Measurements from ENCODE around the gene NUDT14. TPM values are rescaled to one million over a fixed set of nuclear protein-coding genes. Genes with fewer than 3 reads are reported as not detected.
A peak's percentile ranks its signal among the peaks of the same experiment; 100 is the strongest.

Gene NUDT14
- total RNA-seq, 4 donors from 2014 or later, result 14.6 to 22.2 (median 19.8) TPM

DNA sequence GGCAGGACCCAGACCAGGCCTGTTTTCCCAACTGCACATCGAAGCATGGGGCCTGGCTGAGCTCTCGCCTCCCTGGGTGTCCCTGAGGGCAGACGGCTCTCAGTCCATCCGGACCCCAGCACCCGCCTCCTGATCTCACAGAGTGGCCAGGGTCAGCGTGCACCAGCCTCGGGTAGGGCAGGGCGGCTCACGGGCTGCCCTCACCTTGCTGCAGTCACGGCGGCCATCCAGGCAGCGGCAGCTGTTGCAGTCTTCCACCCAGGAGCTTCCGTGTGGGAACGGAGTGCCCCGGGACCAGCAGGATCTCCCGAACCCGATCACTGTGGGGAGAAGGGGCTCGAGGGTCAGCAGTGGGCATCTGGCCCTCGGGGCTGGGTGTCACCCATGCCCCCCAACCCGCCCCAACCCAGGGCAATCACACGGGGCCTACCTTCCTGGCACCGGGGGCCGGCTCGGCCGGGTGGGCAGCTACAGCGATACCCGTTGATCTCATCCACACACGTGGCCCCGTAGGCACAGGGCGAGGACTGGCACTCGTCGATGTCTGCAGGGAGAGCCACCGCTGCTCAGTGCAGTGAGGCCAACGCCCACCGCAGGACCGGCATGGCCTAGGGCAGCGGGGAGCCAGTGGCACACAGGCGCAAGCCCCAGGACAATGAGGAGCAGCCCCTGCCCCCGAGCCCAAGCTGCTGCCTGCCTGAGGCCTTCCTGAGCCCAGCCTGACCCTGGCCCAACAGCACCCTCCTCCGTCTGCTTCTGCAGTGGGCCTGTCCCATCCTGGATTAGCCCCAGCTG is 34.7 kb downstream of the NUDT14 start:
- TF ChIP-seq EP300 (IDR thresholded peaks at IDR 0.05) (no peak), POLR2AphosphoS5 (IDR thresholded peaks at IDR 0.05) (no peak), POLR2A (IDR thresholded peaks at IDR 0.05) (no peak)
- TF ChIP-seq, protein P1, sequence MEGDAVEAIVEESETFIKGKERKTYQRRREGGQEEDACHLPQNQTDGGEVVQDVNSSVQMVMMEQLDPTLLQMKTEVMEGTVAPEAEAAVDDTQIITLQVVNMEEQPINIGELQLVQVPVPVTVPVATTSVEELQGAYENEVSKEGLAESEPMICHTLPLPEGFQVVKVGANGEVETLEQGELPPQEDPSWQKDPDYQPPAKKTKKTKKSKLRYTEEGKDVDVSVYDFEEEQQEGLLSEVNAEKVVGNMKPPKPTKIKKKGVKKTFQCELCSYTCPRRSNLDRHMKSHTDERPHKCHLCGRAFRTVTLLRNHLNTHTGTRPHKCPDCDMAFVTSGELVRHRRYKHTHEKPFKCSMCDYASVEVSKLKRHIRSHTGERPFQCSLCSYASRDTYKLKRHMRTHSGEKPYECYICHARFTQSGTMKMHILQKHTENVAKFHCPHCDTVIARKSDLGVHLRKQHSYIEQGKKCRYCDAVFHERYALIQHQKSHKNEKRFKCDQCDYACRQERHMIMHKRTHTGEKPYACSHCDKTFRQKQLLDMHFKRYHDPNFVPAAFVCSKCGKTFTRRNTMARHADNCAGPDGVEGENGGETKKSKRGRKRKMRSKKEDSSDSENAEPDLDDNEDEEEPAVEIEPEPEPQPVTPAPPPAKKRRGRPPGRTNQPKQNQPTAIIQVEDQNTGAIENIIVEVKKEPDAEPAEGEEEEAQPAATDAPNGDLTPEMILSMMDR (IDR thresholded peaks at IDR 0.05), result no peak
- Histone ChIP-seq H3K4me1 (no peaks in the 10 kb centered on the region), H3K27me3 (no peaks in the 10 kb centered on the region), H3K27ac (no peak overlapping the region), H3K9me3 (no peaks in the 10 kb centered on the region), H3K36me3 (peaks cover 60% of the 10 kb centered on the region), H3K4me3 (no peak overlapping the region)
- DNase-seq (ENCODE audit: low spot score in 2 of 2), result peak in 1 of 2 donors; percentile 58
- WGBS, result 94% methylated on average over 3 of the region's 40 CpGs

GRCh38 chr14:105145381-105146180 is 35.5 kb downstream of the NUDT14 start:
- Histone ChIP-seq H3K36me3 (peaks cover 56% of the 10 kb centered on the region), H3K4me1 (no peaks in the 10 kb centered on the region), H3K4me3 (no peak overlapping the region), H3K27me3 (no peaks in the 10 kb centered on the region), H3K9me3 (no peaks in the 10 kb centered on the region), H3K27ac (no peak overlapping the region)
- peak in 1 of 2 donors; percentile 55 for DNase-seq (ENCODE audit: low spot score in 2 of 2)
- TF ChIP-seq POLR2A (IDR thresholded peaks at IDR 0.05) (no peak), POLR2AphosphoS5 (IDR thresholded peaks at IDR 0.05) (no peak), EP300 (IDR thresholded peaks at IDR 0.05) (no peak)
- TF ChIP-seq, protein P1 (IDR thresholded peaks at IDR 0.05), result no peak
- whole genome bisulfite sequencing, result 90% methylated on average over 13 of the region's 28 CpGs

GRCh38 chr14:105144666-105145380 is 36.3 kb downstream of the NUDT14 start:
- H3K27ac ChIP-seq, result no peak overlapping the region
- peaks cover 56% of the 10 kb centered on the region for H3K36me3 ChIP-seq
- peak; percentile 62 to 67 for DNase-seq (ENCODE audit: low spot score in 2 of 2)
- TF ChIP-seq, protein P1 (IDR thresholded peaks at IDR 0.05), result no peak
- TF ChIP-seq POLR2A (IDR thresholded peaks at IDR 0.05), result no peak
- TF ChIP-seq POLR2AphosphoS5 (IDR thresholded peaks at IDR 0.05), result no peak
- no peak for TF ChIP-seq EP300 (IDR thresholded peaks at IDR 0.05)
- no peaks in the 10 kb centered on the region for H3K9me3 ChIP-seq
- H3K4me3 ChIP-seq, result no peak overlapping the region
- 95% methylated on average over 3 of the region's 32 CpGs for WGBS
- H3K27me3 ChIP-seq, result no peaks in the 10 kb centered on the region
- H3K4me1 ChIP-seq, result no peaks in the 10 kb centered on the region

DNA sequence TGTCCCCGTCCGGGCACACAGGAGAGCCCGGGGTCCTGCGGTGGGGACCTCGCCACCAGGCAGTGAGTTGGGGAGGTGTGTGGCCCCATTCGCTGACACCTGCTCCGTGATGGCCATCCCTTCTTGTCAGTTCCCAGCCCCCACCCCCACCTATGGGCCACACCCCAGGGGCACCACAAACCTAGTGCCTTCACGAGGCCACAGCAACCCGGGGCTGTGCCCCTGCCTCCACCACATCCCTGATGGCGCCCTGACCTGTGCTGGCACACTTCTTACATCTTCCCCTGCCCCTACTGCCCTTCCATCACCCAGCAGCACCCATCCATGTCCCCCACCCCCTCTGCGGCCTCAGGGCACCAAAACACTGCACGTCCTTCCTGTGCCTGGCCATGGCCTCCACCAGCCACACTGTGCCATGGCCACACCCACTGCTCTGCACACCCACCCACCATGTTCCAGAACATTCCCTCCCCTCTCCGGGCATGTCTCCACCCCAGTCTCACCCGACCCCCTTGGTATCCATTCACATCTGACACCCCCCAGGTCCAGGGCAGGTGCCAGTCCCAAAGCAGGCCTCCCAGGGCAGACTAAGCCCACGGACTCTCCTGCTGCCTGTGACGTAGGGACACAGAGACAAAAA is 37.0 kb downstream of the NUDT14 start:
- H3K27ac ChIP-seq, result no peak overlapping the region
- H3K4me3 ChIP-seq, result no peak overlapping the region
- 84% methylated on average over 7 of the region's 16 CpGs for WGBS
- peaks cover 56% of the 10 kb centered on the region for H3K36me3 ChIP-seq
- no peaks in the 10 kb centered on the region for H3K4me1 ChIP-seq
- peak; percentile 60 to 67 for DNase-seq (ENCODE audit: low spot score in 2 of 2)
- H3K9me3 ChIP-seq, result no peaks in the 10 kb centered on the region
- no peaks in the 10 kb centered on the region for H3K27me3 ChIP-seq
- TF ChIP-seq EP300 (IDR thresholded peaks at IDR 0.05), result no peak
- TF ChIP-seq, protein P1 (IDR thresholded peaks at IDR 0.05), result no peak
- TF ChIP-seq POLR2A (IDR thresholded peaks at IDR 0.05), result no peak
- no peak for TF ChIP-seq POLR2AphosphoS5 (IDR thresholded peaks at IDR 0.05)
